H1 (cell line): ENCODE results near the gene PDGFB. TPM values are rescaled to one million over a fixed set of nuclear protein-coding genes. Genes with fewer than 3 reads are reported as not detected.

Experiments
- CTCF ChIA-PET: fragments of 300-600 bp; sonication (Branson Sonifier 250); formaldehyde crosslinking; loops from one replicate; lab custom pipeline; 2021; ENCODE audit not compliant: partially characterized antibody; lab: Charles Lee
- POLR2A ChIA-PET: fragments of 300-600 bp; sonication (Branson Sonifier 250); formaldehyde crosslinking; loops from one replicate; lab custom pipeline; 2021; ENCODE audit warnings: inconsistent platforms; ENCODE audit not compliant: partially characterized antibody; lab: Charles Lee
- DNase-seq, 2 experiments: peaks; one replicate each; pipeline versions ENCODE4 v3.0.0 to v3.0.0-alpha.2; 2010 to 2022; ENCODE audit warnings: low spot score in 2 of 2, low read depth in 1 of 2, mixed read lengths in 1 of 2
- FAIRE-seq: peaks from 2 replicates; lab custom pipeline; 2011; peaks lifted over from hg19 to GRCh38; lab: Jason Lieb, UNC
- H2AFZ ChIP-seq: 2 replicates; pipeline ENCODE4 v1.8.1; 2012; ENCODE audit warnings: low read length, inconsistent platforms
- H2AK5ac ChIP-seq: 2 replicates; pipeline ENCODE4 v1.6.1; 2013; ENCODE audit warnings: low read depth, low read length
- H2BK120ac ChIP-seq: replicated peaks from 2 replicates; pipeline ENCODE3; 2013; ENCODE audit warnings: low read depth, low read length, inconsistent platforms
- H2BK12ac ChIP-seq: 2 replicates; pipeline ENCODE4 v1.6.1; 2013; ENCODE audit warnings: low read depth, low read length
- H2BK15ac ChIP-seq: 2 replicates; pipeline ENCODE4 v1.6.1; 2013; ENCODE audit warnings: low read length
- H2BK20ac ChIP-seq: 2 replicates; pipeline ENCODE4 v1.6.1; 2013; ENCODE audit warnings: low read length
- H2BK5ac ChIP-seq: 2 replicates; pipeline ENCODE4 v1.6.1; 2013; ENCODE audit warnings: low read depth, low read length
- H3K14ac ChIP-seq: 2 replicates; pipeline ENCODE4 v1.6.1; 2013; ENCODE audit warnings: inconsistent platforms; ENCODE audit not compliant: insufficient read length
- H3K18ac ChIP-seq: 2 replicates; pipeline ENCODE4 v1.6.1; 2013; ENCODE audit warnings: low read length; ENCODE audit errors: extremely low read depth
- H3K23ac ChIP-seq: 2 replicates; pipeline ENCODE4 v1.6.1; 2013; ENCODE audit warnings: inconsistent platforms; ENCODE audit not compliant: insufficient read length
- H3K23me2 ChIP-seq: 2 replicates; pipeline ENCODE4 v1.6.1; 2013; ENCODE audit warnings: low read depth, low read length
- H3K27ac ChIP-seq: 2 replicates; pipeline ENCODE4 v1.6.1; 2011; ENCODE audit warnings: low read depth, low read length, inconsistent platforms
- H3K27me3 ChIP-seq, 4 experiments: replicated peaks in 1 of 4; 1 replicate in 1 of 4; 2 replicates in 3 of 4; pipeline versions ENCODE4 v1.6.1 to v1.8.1; 2011 to 2013; ENCODE audit warnings: low read length in 3 of 4, mild to moderate bottlenecking in 3 of 4, inconsistent platforms in 2 of 4, mixed read lengths in 2 of 4, moderate library complexity in 1 of 4; ENCODE audit not compliant: control insufficient read depth in 3 of 4, insufficient read depth in 3 of 4; ENCODE audit errors: extremely low read depth in 1 of 4
- H3K36me3 ChIP-seq, 4 experiments: 2 replicates each; pipeline versions ENCODE4 v1.6.1 to v1.8.1; 2011 to 2013; ENCODE audit warnings: mild to moderate bottlenecking in 4 of 4, low read length in 3 of 4, moderate library complexity in 2 of 4, control low read depth in 1 of 4, inconsistent platforms in 1 of 4; ENCODE audit not compliant: insufficient read depth in 4 of 4, control insufficient read depth in 2 of 4
- H3K4ac ChIP-seq: replicated peaks from 2 replicates; pipeline ENCODE3; 2013; ENCODE audit warnings: low read length, low read depth, mixed read lengths, inconsistent platforms; ENCODE audit not compliant: insufficient read length
- H3K4me1 ChIP-seq, 4 experiments: replicated peaks in 1 of 4; 1 replicate in 1 of 4; 2 replicates in 3 of 4; pipeline versions ENCODE4 v1.6.1 to v1.8.1; 2011 to 2013; ENCODE audit warnings: low read length in 3 of 4, inconsistent platforms in 2 of 4, mixed read lengths in 1 of 4; ENCODE audit not compliant: insufficient read depth in 4 of 4, control insufficient read depth in 3 of 4
- H3K4me2 ChIP-seq, 2 experiments: 2 replicates each; pipeline versions ENCODE4 v1.6.1 to v1.8.1; 2011 to 2013; ENCODE audit warnings: low read depth in 2 of 2, low read length in 2 of 2, control low read depth in 1 of 2, inconsistent platforms in 1 of 2, mild to moderate bottlenecking in 1 of 2; ENCODE audit not compliant: insufficient read depth in 1 of 2
- H3K4me3 ChIP-seq, 4 experiments: fragments of 200-600, 300-600 bp in 1 of 4; sonication (generic), shearing (Covaris generic), sonication (Bioruptor Twin) in 1 of 4; 2 replicates each; pipeline versions ENCODE4 v1.5.1 to v1.8.1; 2011 to 2016; ENCODE audit warnings: low read length in 4 of 4, low read depth in 3 of 4, control low read depth in 2 of 4, inconsistent platforms in 2 of 4, mild to moderate bottlenecking in 2 of 4, mixed read lengths in 1 of 4, moderate library complexity in 1 of 4; ENCODE audit not compliant: insufficient read depth in 2 of 4; ENCODE audit errors: extremely low read depth in 1 of 4
- H3K56ac ChIP-seq: replicated peaks from 2 replicates; pipeline ENCODE3; 2013; ENCODE audit warnings: low read depth, mild to moderate bottlenecking, mixed read lengths, low read length, inconsistent platforms; ENCODE audit not compliant: insufficient read length
- H3K79me1 ChIP-seq: 2 replicates; pipeline ENCODE4 v1.6.1; 2013; ENCODE audit warnings: low read depth, low read length, control low read depth
- H3K79me2 ChIP-seq, 2 experiments: 2 replicates each; pipeline versions ENCODE4 v1.6.1 to v1.8.1; 2012 to 2013; ENCODE audit warnings: low read length in 2 of 2, mild to moderate bottlenecking in 2 of 2, inconsistent platforms in 1 of 2; ENCODE audit not compliant: insufficient read depth in 2 of 2, control insufficient read depth in 1 of 2
- H3K9ac ChIP-seq, 4 experiments: replicated peaks in 1 of 4; 1 replicate in 1 of 4; 2 replicates in 3 of 4; pipeline versions ENCODE4 v1.6.1 to v1.8.1; 2011 to 2013; ENCODE audit warnings: low read depth in 3 of 4, low read length in 3 of 4, control low read depth in 2 of 4, mild to moderate bottlenecking in 2 of 4, moderate library complexity in 2 of 4, inconsistent platforms in 1 of 4; ENCODE audit errors: extremely low read depth in 1 of 4
- H3K9me3 ChIP-seq, 2 experiments: 2 replicates each; pipeline versions ENCODE4 v1.6.1 to v1.8.1; 2012 to 2013; ENCODE audit warnings: mild to moderate bottlenecking in 2 of 2, moderate library complexity in 2 of 2, control low read depth in 1 of 2, inconsistent platforms in 1 of 2, low read depth in 1 of 2, low read length in 1 of 2, mixed read lengths in 1 of 2; ENCODE audit not compliant: insufficient read depth in 2 of 2
- H4K20me1 ChIP-seq, 2 experiments: replicated peaks in 1 of 2; 2 replicates each; pipeline versions ENCODE3 to v1.8.1; 2011 to 2013; ENCODE audit warnings: inconsistent platforms in 2 of 2, low read length in 2 of 2, mild to moderate bottlenecking in 1 of 2; ENCODE audit not compliant: insufficient read depth in 2 of 2, control insufficient read depth in 1 of 2
- H4K5ac ChIP-seq: 2 replicates; pipeline ENCODE4 v1.6.1; 2013; ENCODE audit warnings: low read length, low read depth, mixed read lengths, inconsistent platforms; ENCODE audit not compliant: insufficient read length
- H4K8ac ChIP-seq: 2 replicates; pipeline ENCODE4 v1.8.0; 2013; ENCODE audit warnings: mild to moderate bottlenecking, moderate library complexity, low read length, inconsistent platforms; ENCODE audit not compliant: insufficient read depth; ENCODE audit errors: extremely low read depth
- H4K91ac ChIP-seq: replicated peaks from 2 replicates; pipeline ENCODE3; 2013; ENCODE audit warnings: low read length, mixed read lengths, inconsistent platforms; ENCODE audit not compliant: insufficient read length
- E2F6 ChIP-seq: IDR thresholded peaks from 2 replicates; pipeline ENCODE4 v1.6.1; 2012; ENCODE audit warnings: inconsistent platforms
- HDAC6 ChIP-seq: IDR thresholded peaks from one replicate; pipeline ENCODE4 v1.7.1; 2012; ENCODE audit warnings: low read depth, mild to moderate bottlenecking, inconsistent platforms, low read length, moderate library complexity
- KDM1A ChIP-seq: fragments of 200-600, 300-600 bp; sonication (generic); IDR thresholded peaks from 2 replicates; pipeline ENCODE4 v1.7.1; 2016; ENCODE audit warnings: mild to moderate bottlenecking, low read length, borderline replicate concordance
- KDM5A ChIP-seq: fragments of 200-600 bp; IDR thresholded peaks from 2 replicates; pipeline ENCODE4 v1.7.1; 2012; ENCODE audit warnings: mild to moderate bottlenecking, low read length, inconsistent platforms, mixed read lengths
- MAFK ChIP-seq: IDR thresholded peaks from 2 replicates; pipeline ENCODE4 v1.6.1; 2012; ENCODE audit warnings: low read depth, mild to moderate bottlenecking, improper control_type of control experiment, low read length
- MAX ChIP-seq: IDR thresholded peaks from 2 replicates; pipeline ENCODE4 v1.6.1; 2012; ENCODE audit warnings: inconsistent platforms
- PHF8 ChIP-seq: fragments of 200-600 bp; sonication (generic); conservative IDR thresholded peaks from 2 replicates; pipeline ENCODE4 v1.7.1; 2012; ENCODE audit warnings: low read depth, mild to moderate bottlenecking, inconsistent platforms, low read length, moderate library complexity
- RAD21 ChIP-seq, 2 experiments: IDR thresholded peaks in 1 of 2; conservative IDR thresholded peaks in 1 of 2; 2 replicates each; pipeline ENCODE4 v1.6.1; 2011; ENCODE audit warnings: low read depth in 2 of 2, low read length in 2 of 2, improper control_type of control experiment in 1 of 2, inconsistent platforms in 1 of 2, mild to moderate bottlenecking in 1 of 2, moderate library complexity in 1 of 2
- USF2 ChIP-seq: IDR thresholded peaks from 2 replicates; pipeline ENCODE4 v1.6.1; 2011; ENCODE audit warnings: low read length, improper control_type of control experiment
- YY1 ChIP-seq: IDR thresholded peaks from 2 replicates; pipeline ENCODE4 v1.6.1; 2011; ENCODE audit warnings: low read depth, mild to moderate bottlenecking, low read length
- WGBS, 2 experiments: shearing (Covaris generic) in 1 of 2; methylation state at CpG; one replicate each; pipeline versions ENCODE4 v1.1.6 to v1.1.7; 2013 to 2015; ENCODE audit warnings: low lambda C conversion rate in 2 of 2, mixed read lengths in 2 of 2, inconsistent platforms in 1 of 2, low coverage in 1 of 2, missing lambda C conversion rate in 1 of 2; ENCODE audit not compliant: insufficient replicate concordance in 2 of 2, insufficient coverage in 1 of 2, insufficient read length in 1 of 2; ENCODE audit errors: extremely low coverage in 1 of 2, missing lambda C conversion rate in 1 of 2; 5-methylcytosine and 5-hydroxymethylcytosine counted together
- polyA plus RNA-seq, 7 experiments: library from polyadenylated mRNA; depleted of rRNA in 3 of 7; stranded (reverse) in 5 of 7; unstranded in 2 of 7; fragments of >200 nt in 5 of 7; fragments of 200-250 nt in 2 of 7; gene quantifications; 1 replicate in 5 of 7; 2 replicates in 1 of 7; 4 replicates in 1 of 7; pipeline versions ENCODE4 v1.2.1 to v1.2.3, GENCODE V29; 2011 to 2013; ENCODE audit warnings: missing spikeins in 2 of 7, mixed read lengths in 2 of 7
- total RNA-seq: library from RNA; stranded (reverse); fragmentation: NEBNext Ultra II Directional; extraction: Animal tissue kit (Norgen Biotek cat#: 25700); gene quantifications from 2 replicates; pipeline ENCODE4 v1.2.1, GENCODE V29; 2021

The PDGFB gene
- total and polyA plus RNA-seq, 2 of the 8 experiments (the other 6 are each of a cell fraction or from before 2014, with no cell fraction given) = 3.9 to 8.5 TPM

GRCh38 chr22:39250131-39250530 is 5.3 kb upstream of the PDGFB start:
- Histone ChIP-seq H4K20me1 (peaks cover 2% of the 10 kb centered on the region in 2 experiments), H2BK20ac (no peak overlapping the region; the same call in 1 of the 2 replicates), H3K79me2 (no peaks in the 10 kb centered on the region), H3K14ac (no peak overlapping the region), H2AK5ac (peak overlapping the region; percentile 44), H4K8ac (no peak overlapping the region), H2BK120ac (no peak overlapping the region), H3K23ac (no peak overlapping the region), H2BK15ac (0 out of 2 replicates have a peak overlapping the region, but pooled peaks have one; percentile 63), H3K9ac (no peak overlapping the region), H3K23me2 (no peaks in the 10 kb centered on the region; the same call in 1 of the 2 replicates), H3K36me3 (no peaks in the 10 kb centered on the region), H2BK12ac (0 out of 2 replicates have a peak overlapping the region, but pooled peaks have one; percentile 71), H3K27ac (no peak overlapping the region), H3K4me1 (peaks cover 0 to 27% (median 22%) of the 10 kb centered on the region in 4 experiments; a peak in 6 of 7 replicates), H3K27me3 (peaks cover 11 to 41% (median 29%) of the 10 kb centered on the region in 4 experiments), H4K5ac (no peak overlapping the region), H3K4ac (no peak overlapping the region), H3K4me3 (no peak overlapping the region), H2AFZ (no peak overlapping the region), H3K79me1 (no peaks in the 10 kb centered on the region), H3K18ac (no peak overlapping the region), H3K56ac (no peak overlapping the region), H3K9me3 (no peaks in the 10 kb centered on the region), H3K4me2 (no peak overlapping the region), H2BK5ac (0 out of 2 replicates have a peak overlapping the region, but pooled peaks have one; percentile 46), H4K91ac (no peak overlapping the region)
- no peak for DNase-seq
- CTCF ChIA-PET = interaction anchor here (0.7 to 4.5 kb wide), 13 partner anchors 10 to 81 kb away, joined by 3 to 35 read pairs (median 4); no protein-coding TSS in a partner anchor
- no peak for FAIRE-seq
- POLR2A ChIA-PET = interaction anchor here (0.7 to 5.3 kb wide), 14 partner anchors 10 to 101 kb away, joined by 3 to 30 read pairs (median 4); partner anchors contain the start of gene RPL3
- WGBS, 2 experiments = 55% methylated on average over 8 of the region's 8 CpGs; no CpG with 5 or more reads in 1 of the 2 experiments
- no peak for TF ChIP-seq RAD21 (IDR thresholded peaks at IDR 0.05 in 1 of 2, conservative IDR thresholded peaks at IDR 0.05 in 1 of 2; ENCODE audit: low read depth in 2 of 2, low read length in 2 of 2)
- no peak for TF ChIP-seq HDAC6
- TF ChIP-seq KDM5A = no peak
- TF ChIP-seq KDM1A = no peak
- no peak for TF ChIP-seq E2F6
- TF ChIP-seq YY1 = no peak
- no peak for TF ChIP-seq USF2
- no peak for TF ChIP-seq PHF8
- TF ChIP-seq MAX = no peak
- TF ChIP-seq MAFK = no peak
